Upper lobe of left lung (tissue), 4 donors: Measurements from ENCODE around the gene SCYGR2.

Source experiments
- EP300 ChIP-seq, 4 donors: sonication (generic); formaldehyde crosslinking; IDR thresholded peaks; one replicate each; pipeline ENCODE4 v1.5.1; 2017; ENCODE audit warnings: antibody characterized with exemption in 4 of 4, control low read depth in 2 of 4
- POLR2A ChIP-seq, 4 donors: fragments of 450-650 bp; IDR thresholded peaks; one replicate each; pipeline ENCODE4 v1.5.1; 2016 to 2017; ENCODE audit warnings: antibody characterized with exemption in 4 of 4, mild to moderate bottlenecking in 2 of 4
- POLR2AphosphoS5 ChIP-seq, 2 donors: sonication (generic); formaldehyde crosslinking; IDR thresholded peaks; one replicate each; pipeline ENCODE4 v1.5.1; 2017; ENCODE audit warnings: antibody characterized with exemption in 2 of 2
- TF ChIP-seq, protein P1 (sequence below), 6 experiments: fragments of 450-650 bp in 4 of 6; fragments of 200-600 bp in 2 of 6; sonication (generic) in 2 of 6; IDR thresholded peaks; one replicate each; pipeline ENCODE4 v1.5.1; 2016 to 2019; ENCODE audit warnings: antibody characterized with exemption in 6 of 6

DNA sequence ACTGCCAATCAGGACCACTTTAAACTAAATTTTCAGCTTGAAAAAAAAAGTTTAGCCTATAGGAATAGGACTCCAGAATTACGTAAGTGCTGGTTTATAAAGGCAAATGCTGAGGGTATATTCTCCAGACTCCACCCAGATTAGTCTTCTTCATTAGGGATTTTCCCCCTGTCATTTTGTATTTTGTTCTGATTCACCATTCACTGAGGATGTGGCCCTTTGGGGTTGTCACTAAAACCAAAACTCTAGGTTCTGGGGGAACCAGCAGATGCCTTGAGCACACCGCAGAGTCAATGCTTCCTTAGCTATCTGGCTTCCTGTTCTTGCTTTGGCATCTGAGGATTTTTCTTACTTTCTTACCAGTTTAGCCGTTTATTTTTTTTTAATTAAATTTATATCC is 29.1 kb downstream of the SCYGR2 start:
- TF ChIP-seq, protein P1, sequence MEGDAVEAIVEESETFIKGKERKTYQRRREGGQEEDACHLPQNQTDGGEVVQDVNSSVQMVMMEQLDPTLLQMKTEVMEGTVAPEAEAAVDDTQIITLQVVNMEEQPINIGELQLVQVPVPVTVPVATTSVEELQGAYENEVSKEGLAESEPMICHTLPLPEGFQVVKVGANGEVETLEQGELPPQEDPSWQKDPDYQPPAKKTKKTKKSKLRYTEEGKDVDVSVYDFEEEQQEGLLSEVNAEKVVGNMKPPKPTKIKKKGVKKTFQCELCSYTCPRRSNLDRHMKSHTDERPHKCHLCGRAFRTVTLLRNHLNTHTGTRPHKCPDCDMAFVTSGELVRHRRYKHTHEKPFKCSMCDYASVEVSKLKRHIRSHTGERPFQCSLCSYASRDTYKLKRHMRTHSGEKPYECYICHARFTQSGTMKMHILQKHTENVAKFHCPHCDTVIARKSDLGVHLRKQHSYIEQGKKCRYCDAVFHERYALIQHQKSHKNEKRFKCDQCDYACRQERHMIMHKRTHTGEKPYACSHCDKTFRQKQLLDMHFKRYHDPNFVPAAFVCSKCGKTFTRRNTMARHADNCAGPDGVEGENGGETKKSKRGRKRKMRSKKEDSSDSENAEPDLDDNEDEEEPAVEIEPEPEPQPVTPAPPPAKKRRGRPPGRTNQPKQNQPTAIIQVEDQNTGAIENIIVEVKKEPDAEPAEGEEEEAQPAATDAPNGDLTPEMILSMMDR (IDR thresholded peaks at IDR 0.05) = no peak
- no peak for TF ChIP-seq POLR2A (IDR thresholded peaks at IDR 0.05)
- TF ChIP-seq POLR2AphosphoS5 (IDR thresholded peaks at IDR 0.05) = no peak
- TF ChIP-seq EP300 (IDR thresholded peaks at IDR 0.05) = no peak
